GM21786 (cell line): ENCODE measurements around the gene MMP24.
"Not testable (repeated sequence)": the region's sequence is repeated elsewhere in the genome, so short reads cannot be mapped to it uniquely, and the experiment has no call there.

Source experiments
- ATAC-seq: cut with Tn5 transposase; IDR thresholded peaks from one replicate; pipeline ENCODE4 v1.9.1; 2021; ENCODE audit not compliant: unreplicated experiment

The MMP24 gene

DNA sequence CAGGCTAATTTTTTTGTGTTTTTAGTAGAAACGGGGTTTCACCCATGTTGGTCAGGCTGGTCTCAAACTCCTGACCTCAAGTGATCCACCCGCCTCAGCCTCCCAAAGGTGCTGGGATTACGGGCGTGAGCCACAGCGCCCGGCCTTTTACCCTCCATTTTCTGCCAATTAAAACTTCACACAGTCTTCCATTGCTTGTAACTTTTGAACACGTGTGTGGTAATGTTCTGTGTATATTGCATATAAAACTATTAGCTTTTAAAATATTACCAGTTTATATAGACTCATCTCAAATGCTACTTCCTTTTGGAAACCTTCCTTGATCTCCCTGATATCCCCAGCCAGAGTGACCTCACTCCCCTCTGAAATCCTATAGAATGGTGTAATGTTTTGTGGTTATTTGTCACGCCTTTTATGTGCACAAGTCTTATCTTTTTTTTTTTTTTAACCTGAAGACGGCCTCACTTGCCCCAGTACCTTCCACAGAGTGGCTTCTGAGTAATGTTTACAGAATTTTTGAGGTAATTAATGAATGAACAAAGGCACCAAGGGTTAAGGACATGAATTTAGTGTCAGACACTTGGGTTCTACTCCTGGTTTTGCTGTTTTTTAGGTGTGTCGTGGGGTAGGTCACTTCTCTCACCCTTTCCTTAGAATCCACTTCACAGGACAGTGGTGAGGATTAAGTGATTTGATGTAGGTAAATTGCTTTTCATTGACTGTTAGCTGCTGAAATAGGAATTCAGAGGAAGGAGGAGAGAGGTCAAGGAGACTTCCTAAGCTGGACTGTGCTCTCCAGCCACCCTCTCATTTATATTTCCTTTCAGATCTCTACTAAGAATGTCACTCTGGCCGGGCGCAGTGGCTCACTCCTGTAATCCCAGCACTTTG, 11.2 kb upstream of the MMP24 start:
- ATAC-seq, result no peak

DNA sequence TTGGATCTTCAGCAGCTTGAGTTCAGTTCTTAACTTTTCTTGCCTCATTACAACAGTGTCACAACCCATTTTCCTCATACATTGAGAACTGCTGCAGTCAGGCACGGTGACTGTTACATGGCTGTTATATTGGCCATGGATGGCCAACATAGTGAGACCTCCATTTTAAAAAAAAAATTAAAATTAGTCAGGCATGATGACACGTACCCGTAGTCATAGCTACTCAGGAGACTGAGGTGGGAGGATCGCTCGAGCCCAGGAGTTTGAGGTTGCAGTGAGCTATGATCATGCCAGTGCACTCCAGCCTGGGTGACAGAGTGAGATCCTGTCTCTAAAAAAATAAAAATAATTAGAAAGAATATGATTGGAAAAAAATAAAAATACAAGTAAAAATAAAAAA, 9.9 kb upstream of the MMP24 start:
- no peak for ATAC-seq

DNA sequence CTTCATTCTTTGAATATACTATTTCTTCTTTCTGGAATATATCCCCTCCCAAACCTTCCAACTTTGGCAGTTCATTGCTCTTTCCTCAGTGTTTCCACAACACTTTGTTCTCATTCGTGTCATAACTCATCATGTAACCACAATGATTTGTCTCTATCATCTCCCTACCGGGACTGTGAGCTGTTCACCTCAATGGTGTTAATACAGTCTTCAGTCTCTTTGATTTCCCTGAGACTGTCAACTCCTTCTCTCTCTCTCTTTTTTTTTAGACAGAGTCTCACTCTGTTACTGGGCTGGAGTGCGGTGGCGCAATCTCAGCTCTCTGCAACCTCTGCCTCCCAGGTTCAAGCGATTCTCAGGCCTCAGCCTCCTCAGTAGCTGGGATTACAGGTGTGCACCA, 2.5 kb upstream of the MMP24 start:
- ATAC-seq, result no peak

DNA sequence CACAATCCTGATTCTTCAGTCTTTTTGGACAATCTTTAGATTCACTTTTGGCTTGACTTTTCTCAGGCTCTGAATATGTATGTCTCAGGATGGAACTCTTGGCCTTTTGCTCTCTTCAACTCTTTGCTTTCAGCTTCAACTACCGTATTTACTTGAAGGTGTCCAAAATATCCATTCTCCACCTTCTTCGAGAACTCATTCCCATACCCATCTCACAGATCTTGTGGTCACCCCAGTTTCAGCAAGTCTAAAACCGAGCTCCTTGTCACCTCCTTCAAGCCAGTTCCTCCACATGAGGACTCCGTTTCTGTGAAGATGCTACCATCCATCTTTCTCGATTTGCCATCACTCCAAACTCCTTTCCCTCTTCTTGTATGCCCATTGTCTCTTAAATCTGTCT, 2.0 kb upstream of the MMP24 start:
- ATAC-seq, result no peak

DNA sequence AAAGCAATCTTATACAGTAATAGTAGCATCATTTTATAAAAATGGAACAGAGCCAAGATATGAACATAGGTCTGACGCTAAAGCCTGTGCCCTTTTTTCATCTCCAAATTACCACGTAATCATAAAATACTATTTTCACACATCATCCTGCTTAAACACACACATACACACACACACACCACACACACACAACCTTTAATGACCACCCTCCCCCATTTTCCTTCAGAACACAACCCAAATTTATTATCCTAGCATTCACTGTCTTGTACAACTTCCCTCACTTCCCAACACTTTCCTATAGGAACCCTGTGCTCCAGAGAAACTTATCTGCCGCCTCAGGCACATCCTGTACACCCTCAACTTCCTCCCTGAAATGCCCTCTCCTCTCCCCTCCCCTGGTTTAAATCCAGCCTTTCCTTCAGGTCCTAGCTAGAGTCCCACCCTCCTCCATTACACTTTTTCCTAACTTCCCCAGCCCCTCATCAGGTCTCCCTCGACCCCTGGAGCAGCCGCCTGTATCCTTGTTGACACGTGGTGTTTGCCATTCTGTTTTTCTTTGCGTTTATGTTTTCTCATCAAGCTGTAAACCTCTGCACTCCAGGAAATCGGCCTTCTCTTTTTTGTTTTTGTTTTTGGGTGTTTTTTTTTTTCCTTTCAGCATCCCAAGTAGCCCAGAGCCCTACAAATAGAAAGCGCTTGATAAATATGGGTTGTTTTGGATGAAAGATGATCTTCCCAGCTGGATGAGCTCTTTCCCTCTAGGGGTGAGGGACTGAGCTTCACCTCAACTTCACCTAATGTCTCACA, 968 bp upstream of the MMP24 start:
- no peak for ATAC-seq

DNA sequence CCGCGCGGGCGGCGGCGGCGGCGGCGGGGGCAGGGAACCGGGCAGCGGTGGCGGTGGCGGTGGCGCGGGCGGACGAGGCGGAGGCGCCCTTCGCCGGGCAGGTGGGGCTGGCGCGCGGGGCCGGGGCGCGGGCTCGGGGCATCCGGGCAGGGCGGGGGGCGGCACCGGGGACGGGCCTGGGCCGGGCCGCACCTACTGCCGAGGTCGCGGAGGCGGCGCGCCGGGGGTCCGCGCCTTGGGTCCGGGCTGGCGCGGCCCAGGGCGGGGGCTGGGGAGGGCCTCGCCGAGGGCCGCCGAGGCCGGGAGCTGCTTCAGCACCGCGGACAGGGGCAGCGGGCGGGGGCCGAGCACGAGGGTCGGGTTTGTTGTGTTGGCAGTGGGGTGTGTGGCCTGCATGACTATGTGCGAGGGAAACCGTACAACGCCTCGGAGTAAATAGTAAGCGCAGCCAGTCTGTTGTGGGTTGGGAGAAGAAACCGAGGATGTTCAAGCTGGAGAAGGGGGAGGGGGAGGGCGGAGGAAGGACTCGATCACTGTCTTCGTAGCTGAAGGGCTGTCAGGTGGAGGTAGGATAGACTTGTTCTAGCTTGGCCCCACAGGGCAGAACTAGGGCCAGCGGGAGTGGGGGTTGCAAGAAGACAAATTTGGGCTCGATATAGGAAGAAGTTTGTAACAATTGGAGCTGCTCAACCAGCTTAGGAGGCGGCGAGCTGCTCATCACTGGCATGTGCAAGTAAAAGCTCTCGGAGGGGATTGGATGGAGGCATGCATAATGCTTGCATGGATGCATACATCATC, 593 bp downstream of the MMP24 start:
- no peak for ATAC-seq

DNA sequence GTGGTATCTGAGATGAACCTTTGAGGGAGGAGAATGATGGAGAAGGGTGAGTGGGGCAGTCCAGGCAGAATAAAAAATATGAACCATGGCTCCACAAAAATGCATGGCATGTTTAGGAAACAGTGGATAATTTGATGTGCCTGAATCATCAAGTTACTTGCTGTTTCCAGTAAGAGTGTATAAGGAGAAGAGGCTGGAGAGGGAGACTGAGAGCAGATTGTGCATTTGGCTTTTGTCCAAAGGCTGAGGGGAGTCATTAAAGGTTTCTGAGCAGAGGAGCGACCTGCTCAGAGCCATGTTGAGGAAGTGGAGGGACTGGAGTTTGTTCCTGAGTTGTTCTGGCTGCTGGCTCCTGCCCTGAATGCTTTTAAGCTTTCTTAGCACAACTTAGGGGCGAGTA, 6.1 kb downstream of the MMP24 start:
- ATAC-seq, result no peak

DNA sequence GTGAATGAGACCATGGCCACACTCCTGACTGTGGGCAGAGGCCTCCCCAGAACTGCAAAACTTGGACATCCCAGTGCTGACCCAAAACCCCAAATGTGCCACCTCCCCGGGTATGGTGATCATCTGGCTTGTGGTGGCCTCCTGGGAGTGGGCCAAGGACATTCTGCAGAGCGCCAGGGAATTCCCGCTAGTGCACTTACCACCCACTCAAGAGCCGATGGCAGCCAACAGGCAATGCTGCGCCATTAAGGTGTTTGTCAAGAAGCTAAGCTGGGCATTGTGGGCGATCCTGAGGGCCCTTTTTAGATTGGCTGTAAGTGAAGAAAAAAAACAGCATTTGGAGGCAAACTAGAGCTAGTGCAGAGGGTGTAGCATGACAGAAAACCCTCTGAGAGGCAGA, 9.4 kb downstream of the MMP24 start:
- no peak for ATAC-seq

DNA sequence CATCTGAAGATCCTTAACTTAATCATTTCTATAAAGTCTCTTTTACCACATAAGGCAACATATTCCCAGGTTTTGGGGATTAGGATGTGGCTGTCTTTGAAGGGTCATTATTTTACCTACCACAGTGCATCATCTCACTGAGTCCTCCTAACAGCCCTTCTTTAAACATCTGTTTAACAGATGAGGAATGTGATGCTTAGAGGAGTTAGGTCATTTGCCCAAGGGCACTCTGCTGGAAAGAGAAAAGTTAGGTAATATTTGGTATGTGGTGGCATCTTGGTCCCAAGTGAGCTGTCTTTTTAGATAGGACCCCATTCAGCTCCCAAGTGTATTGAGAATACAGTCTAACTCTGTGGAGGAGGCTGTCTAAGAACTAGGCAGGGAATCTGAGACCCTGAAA, 11.0 kb downstream of the MMP24 start:
- no peak for ATAC-seq

DNA sequence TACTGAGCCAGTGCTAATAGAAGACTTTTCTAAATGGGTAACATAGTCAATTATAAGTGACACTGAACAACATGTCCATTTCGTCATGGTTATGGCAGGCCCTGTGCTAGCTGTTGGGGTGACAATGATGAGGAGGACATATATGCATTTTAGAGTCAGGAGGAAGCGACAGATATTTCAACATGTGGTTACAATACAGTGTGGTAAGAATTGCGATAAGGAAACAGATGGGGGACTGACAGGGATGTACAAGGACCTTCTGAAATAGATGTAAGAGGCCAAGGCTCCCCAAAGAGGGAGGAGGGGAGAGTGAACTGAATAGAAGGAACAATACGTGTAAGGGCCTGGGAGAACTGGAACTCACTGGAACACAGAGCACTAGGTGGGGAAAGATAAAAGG, 11.7 kb downstream of the MMP24 start:
- no peak for ATAC-seq

DNA sequence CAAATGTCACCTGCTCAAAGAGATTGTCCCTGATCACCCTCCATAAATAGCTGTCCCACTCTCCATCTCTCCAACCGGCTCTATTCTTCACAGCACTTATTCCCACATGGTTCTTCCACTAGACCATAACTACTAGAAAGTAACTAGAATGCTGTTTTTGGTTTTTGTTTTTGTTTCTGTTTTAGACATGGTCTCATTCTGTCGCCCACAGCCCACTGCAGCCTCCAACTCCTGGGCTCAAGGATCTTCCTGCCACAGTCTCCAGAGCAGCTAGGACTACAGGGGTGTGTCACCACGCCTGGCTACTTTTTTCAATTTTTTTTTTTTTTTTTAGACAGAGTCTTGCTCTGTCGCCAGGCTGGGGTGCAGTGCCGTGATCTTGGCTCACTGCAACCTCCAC, 12.2 kb downstream of the MMP24 start:
- no peak for ATAC-seq

DNA sequence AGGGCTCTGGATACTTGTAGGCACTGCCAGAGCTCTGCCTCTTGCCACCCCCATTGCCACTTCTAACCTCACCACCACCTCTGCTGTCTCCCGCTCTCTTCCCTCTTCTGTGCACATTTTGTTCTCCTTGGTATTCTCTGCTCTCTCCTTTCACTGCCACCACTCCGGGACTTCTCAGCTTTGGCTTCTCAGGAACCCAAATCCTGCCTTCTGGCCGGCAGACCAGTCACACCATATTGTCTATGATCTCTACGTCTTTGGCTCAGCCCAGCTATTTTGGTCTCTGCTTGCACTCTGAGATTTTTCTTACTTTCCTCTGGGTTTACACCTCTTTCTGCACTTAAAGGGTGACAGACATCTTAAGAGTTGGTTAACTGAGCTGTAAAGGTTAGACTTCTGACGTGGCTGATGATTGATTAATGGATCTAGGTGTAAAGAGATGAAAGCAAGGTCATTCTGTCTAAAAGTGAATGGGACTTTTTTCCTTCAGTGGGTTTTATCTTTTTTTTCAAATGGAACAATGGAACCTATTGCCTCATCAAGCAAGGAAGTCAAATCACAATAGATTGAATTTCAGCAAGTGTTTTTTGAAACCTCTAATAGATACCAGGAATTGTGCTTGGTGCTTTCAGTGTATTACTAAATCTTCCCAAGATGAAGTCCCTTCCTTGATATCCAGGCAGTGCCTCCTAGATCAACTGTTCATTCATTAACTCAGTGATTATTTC, 13.8 kb downstream of the MMP24 start:
- ATAC-seq, result no peak

DNA sequence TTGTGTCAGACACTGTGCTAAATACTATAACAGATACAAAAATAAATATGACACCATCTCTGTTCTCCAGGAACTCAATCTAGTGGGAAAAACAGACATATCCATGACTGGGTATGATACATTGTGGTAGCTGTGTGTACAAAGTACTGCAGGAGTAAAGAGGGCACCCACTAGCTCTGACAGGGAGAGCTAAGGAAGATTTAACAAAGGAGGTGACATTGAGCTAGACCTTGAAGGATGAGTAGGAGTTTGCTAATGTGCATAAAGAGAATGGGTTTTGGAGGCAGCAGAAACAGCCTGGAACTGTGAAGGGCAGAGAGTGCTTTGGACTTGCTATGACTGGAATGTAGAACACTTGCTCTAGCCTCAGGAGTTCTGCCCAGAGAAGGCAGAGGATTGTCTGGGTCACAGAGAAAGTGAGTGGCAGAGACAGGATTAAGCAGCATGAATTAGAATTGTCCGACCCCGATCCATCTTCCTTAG, 14.4 kb downstream of the MMP24 start:
- ATAC-seq, result no peak

DNA sequence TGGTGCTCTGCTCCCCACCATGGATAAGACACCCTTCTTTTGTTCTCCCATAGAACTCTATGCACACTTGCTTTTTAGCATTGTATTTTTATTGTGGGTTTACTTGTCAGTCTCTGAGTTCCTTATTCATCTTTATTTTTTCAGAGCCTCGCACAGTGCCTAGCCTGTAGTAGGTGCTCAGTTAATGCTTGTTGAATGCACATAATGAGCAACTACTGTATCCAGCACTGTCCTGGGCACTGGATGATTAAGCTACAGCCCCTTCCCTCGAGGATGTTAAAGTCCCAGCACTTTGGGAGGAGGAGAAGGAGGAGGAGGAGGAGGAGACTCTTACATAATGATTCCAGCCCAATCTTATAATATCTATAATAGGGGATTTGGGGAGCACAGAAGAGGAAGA, 16.8 kb downstream of the MMP24 start:
- no peak for ATAC-seq

DNA sequence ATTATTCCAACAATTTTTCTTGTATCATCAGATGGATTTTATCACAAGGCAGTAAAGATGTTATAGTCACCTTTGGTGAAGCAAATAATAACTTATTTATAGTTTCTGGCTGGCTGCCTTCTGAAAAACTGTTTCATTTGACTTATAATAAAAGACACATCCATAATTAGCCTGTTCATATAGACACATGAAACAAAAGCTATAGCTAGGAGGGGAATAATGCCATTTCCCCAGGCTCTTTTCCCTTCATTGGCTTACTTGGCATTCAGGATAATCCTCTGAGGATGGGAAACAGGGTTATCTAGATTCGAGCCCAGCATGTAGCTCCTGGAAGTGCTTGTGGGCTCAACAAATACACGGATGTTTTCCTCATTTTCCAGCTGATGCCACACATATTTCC, 17.5 kb downstream of the MMP24 start:
- ATAC-seq, result no peak

DNA sequence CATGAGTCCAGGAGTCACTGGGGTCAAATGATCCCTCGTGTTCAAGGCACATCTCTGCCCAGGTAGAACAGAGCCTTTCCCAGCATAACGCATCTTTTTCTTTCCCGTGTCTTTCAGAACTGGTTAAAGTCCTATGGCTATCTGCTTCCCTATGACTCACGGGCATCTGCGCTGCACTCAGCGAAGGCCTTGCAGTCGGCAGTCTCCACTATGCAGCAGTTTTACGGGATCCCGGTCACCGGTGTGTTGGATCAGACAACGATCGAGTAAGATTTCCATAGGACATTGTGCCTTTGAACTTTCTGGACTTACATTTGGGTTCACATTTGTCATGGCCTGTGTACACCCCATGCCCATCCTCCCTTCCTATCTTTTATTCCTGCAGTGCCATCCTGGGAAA, 20.2 kb downstream of the MMP24 start:
- ATAC-seq, result no peak

DNA sequence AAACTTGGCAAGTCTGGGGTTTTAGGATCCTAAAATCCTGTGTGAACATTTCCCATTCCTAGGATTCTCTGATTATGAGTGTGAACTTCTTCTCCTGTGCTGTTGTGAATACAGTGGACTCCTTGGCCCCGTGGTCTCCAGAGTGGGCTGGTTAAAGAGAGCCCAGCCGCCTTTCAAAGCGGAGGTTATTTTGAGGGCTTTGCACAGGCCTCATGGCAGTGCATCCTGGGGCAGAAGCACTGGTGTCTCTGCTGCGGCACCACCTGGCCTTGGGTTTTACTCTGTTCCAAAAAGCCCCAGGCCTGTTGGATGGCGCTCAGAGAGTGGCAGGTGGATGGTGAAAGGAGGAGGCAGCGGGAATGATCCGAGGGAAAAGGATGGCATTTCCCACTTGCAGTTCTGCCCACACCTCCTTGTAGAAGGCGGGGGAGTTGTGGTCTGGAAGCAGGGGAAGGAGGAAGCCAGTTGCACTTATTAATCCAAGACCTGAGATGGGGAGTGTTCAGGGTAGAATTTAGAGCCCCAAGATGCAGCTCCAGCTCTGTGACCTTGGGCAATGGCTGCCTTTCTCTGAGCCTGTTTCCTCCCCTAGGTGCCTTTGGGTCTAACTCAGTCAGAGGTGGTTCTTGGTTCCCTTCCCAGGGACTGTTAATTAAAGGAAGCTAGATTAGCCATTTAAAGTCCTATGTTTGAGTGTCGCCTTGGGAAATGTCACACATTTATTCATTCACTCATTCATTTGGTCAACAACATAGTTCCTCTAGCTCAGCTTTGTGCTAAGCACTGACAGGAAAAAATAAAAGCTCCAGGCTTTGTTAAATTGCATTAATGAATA, 22.4 kb downstream of the MMP24 start:
- no peak for ATAC-seq

DNA sequence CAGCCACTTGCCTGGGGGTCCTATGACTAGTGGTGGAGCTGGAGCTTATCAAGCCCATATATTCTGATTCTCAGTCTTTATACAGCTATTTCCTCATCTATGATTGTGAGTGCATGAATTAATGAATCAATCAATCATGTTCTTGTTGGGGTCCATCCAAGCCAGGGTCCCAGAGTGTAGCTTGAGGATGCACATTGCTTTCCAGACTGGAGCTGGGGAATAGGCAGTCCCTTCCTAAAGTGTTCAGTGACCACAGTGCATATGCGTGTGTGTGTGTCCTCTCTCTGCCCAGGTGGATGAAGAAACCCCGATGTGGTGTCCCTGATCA, 25.1 kb downstream of the MMP24 start:
- ATAC-seq, result no peak

DNA sequence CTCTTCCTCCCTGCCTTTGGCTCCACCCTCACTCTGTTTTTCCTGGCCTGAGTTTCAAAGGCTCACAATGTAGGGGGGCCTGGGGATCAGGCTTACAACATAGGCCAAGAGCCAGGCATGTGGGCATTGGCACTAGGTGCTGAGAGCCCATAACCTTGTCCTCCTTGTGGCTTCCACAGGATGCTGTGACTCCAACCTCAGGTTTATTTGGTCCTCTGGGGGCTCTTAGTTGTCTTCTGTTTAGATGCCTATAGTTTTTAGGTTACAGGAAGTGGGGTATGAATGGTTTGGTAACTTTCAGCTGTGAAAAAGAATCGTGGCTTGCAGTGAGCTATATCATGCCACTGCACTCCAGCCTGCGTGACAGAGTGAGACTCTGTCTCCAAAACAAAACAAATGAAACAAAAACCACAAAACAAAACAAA, 25.6 kb downstream of the MMP24 start:
- ATAC-seq, result no peak

DNA sequence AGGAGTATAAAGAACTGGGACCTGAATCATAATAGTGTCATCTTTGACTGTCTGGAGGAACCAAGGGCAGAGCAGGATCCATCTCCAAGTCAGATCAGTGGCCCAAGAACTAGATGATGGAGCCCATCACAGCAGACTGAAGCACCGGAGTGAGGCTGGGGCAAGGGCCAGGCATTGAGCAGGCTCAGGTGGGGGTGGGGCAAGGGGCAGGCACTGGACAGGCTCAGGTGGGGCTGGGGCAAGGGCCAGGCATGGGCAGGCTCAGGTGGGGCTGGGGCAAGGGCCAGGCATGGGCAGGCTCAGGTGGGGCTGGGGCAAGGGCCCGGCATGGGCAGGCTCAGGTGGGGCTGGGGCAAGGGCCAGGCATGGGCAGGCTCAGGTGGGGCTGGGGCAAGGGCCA, 26.1 kb downstream of the MMP24 start:
- ATAC-seq, result not testable (repeated sequence)
